GM21528 (cell line): ENCODE measurements around the gene GJA1.
"Not testable (repeated sequence)": the region's sequence is repeated elsewhere in the genome, so short reads cannot be mapped to it uniquely, and the experiment has no call there.

ENCODE experiments used
- ATAC-seq: cut with Tn5 transposase; IDR thresholded peaks from one replicate; pipeline ENCODE4 v1.9.1; 2021; ENCODE audit warnings: mild to moderate bottlenecking, moderate library complexity; ENCODE audit not compliant: unreplicated experiment, low FRiP score

Gene GJA1

DNA sequence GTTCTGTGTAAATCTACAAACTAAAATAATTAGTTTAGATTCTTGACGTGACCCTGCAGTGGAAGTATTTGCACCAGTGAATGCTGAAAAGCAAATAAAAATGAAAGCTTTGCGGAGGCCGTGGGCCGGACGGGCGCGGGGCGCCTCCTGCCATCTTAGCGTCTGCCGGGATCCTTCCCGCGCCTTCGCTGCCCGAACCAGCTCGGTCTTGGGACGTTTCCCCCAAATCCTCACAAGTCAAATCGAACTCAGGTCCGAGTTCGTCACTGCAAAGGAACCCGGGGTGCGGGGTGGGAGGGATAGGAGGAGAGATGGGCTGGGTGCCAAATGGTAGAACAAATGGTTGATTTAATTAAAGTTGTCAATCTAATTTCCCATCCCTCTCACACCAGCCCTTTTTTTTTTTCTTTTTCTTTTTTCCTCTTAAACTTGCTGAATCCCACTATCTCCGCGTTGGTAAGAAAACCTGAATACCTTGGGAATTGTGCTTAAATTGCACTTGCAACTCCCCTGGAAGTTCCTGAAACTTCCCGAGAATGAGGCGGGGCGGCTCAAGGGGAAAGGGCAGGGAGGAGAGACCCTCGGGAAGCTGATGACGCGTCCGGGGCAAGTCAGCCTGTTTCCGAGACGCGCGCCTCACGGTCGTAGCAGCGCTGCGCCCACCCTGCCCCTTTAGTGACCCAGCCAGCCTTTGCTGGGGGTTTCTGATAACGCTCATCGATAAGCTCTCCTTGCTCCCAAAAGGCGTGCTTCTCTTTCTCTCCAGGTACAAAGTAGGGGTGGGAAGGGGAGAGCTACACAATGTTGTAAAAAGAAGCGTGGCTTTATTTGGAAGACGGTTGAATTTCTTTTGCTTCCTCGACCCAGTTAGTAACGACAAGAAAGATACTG lies 1.8 kb downstream of the GJA1 start:
- no peak for ATAC-seq

DNA sequence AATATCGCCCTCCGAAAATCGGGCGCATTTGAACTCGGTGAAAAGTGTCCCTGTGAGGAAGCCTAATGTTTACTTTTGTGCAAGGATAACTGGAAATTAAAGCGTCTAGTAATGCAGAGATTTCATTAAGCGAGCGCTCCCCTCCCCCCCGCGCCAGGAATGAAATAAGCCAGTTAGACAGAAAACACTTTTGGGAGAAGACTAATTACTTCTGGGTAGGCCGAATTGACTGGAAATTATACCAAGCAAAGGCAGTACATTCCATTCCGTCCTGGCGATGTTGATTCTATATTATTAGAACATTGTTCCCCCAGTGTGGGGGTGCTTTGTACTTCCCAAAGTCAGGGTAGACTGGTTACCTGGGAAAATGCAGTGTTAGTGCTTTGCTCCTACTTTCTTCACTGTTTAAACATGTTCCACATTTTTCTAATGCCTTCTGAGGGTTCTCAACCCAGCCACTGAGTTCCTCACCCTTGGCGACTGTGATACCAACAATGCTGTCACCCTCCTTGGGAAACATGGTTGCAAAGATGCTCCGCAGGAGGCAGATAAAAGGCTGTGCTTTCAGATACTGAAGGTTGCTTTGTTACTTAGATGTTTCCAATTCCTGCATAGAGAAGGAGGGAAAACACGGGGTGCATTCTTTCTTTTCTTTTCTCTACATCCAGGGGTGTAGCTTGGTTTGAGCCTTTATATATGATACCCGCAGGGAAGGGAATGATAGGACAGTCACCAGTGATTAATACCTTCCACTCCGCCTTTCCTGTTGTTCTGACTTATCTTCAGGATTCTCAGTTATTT lies 2.6 kb downstream of the GJA1 start:
- no peak for ATAC-seq

DNA sequence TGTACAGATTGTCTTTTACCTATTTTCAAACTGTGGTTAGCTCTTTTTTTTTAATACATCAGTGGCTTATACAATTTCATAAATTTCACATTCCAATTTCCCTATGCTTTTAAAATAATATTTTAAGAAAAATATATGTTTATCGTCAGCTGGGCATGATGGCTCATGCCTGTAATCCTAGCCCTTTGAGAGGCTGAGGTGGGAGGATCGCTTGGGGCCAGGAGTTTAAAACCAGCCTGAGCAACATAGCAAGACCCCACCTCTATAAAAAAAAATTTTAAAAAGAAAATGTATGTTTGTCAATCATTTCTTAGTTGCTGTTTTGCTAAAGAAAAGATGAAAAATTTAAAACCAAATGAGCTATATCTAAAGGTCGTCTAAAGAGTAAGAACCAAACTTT lies 3.4 kb downstream of the GJA1 start:
- ATAC-seq = no peak

DNA sequence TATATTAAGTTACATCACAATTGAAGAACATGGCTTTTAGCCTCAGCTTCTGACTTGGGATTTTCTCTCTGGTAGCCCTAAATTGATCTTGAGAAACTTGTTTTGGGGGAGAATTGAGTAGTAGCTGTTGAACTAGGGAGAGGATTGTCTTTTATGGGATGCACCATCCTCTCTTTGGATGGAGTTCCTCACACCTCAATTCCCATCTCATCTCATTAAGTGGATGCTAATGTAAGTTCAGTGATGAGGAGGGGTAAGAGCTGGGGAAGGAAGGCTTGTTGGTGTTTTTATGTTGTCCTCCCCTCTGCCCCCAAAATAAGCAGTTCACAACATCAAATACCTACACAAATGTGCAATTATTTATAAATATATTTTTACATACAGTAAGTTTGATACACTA lies 4.0 kb downstream of the GJA1 start:
- no peak for ATAC-seq

DNA sequence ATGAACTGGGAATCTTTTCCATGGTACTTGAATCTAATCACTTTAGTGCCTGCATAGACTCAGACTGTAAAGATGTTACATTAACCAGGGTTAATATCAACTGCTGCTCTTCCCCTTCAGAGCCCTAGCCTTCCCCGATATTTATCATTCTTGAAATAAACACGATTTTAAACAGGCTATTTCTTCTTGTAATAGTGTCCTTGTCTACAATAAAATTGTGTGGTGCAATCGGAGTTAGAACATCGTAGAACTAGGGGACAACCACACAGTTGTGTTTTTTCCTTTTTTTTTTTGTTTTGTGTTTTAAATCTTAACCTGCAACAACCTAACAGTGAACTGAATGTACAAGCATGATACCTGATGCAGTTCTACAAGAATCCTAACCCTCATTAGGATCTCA lies 4.5 kb downstream of the GJA1 start:
- no peak for ATAC-seq

DNA sequence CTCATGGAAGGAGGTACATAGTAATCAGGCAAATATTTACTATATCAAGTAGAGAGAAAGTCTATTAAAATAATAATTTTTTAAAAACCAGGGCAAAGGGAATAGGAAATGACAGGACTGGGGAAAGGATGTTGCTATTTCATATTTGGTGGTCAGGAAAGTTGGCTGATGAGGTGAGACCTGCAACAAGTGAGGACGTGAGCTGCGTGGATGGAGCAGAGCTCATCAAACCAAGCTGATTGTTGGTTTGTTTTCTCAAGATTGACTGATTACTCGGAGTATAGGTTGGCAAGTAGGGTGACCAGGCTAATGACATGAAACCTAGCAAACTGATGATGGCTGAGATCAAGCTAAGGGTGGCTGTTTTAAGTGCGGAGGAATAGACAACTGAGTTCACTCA lies 6.0 kb downstream of the GJA1 start:
- no peak for ATAC-seq

DNA sequence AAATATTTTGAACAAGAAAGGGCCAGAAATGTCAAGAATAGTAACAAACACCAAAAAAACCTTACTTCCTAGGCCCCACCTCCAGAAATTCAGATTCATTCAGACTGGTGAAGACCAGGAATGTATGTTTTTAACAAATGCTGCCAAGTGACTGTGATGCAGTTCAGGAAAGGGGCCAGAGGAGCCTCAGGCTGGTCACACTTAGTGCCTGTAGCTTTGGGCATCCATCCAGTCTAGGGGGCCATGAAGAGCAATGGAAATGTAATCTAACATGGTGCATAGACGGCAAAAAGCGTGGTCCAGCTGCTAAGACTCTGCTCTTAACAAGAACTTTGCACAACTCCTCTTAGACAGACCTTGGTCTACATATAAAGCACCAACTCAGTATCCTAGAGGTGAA lies 7.1 kb downstream of the GJA1 start:
- no peak for ATAC-seq

DNA sequence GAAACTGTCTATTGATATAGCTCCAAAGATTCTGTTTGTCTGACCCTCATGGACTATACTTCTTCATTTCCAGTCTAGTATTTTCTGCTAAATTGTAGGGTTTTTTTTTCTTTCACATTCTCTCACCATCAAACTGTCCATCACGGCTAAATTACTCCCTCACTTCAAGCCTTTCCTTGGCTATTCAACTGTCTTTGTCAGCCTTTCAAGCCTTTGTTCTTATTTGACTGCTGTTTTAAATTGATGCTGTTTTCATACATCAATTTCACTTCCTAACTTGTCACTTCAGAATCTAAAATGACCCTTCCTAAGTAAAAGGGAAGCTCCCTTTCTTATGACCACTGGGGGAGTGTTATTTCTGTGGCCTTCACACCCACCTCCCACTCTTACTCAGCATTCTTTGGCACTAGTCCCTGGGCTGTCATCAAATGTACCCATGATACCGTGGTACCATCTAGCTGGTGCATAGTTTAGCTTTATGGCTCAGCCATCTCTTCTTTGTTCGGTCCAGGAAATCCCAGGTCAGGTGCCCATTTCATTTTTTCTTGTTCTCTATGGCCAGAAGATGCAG lies 8.6 kb downstream of the GJA1 start:
- ATAC-seq = no peak

DNA sequence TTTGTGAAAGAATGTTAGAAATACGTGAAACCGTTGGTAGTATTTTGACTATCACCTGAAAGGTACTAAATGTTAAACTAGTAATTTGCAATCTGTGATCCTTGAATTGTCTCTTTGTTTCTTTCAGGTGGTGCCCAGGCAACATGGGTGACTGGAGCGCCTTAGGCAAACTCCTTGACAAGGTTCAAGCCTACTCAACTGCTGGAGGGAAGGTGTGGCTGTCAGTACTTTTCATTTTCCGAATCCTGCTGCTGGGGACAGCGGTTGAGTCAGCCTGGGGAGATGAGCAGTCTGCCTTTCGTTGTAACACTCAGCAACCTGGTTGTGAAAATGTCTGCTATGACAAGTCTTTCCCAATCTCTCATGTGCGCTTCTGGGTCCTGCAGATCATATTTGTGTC lies 11.3 kb downstream of the GJA1 start:
- not testable (repeated sequence) for ATAC-seq

DNA sequence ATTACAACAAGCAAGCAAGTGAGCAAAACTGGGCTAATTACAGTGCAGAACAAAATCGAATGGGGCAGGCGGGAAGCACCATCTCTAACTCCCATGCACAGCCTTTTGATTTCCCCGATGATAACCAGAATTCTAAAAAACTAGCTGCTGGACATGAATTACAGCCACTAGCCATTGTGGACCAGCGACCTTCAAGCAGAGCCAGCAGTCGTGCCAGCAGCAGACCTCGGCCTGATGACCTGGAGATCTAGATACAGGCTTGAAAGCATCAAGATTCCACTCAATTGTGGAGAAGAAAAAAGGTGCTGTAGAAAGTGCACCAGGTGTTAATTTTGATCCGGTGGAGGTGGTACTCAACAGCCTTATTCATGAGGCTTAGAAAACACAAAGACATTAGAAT lies 12.3 kb downstream of the GJA1 start:
- not testable (repeated sequence) for ATAC-seq

DNA sequence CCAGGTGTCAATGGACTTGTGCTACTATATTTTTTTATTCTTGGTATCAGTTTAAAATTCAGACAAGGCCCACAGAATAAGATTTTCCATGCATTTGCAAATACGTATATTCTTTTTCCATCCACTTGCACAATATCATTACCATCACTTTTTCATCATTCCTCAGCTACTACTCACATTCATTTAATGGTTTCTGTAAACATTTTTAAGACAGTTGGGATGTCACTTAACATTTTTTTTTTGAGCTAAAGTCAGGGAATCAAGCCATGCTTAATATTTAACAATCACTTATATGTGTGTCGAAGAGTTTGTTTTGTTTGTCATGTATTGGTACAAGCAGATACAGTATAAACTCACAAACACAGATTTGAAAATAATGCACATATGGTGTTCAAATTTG lies 13.1 kb downstream of the GJA1 start:
- not testable (repeated sequence) for ATAC-seq

DNA sequence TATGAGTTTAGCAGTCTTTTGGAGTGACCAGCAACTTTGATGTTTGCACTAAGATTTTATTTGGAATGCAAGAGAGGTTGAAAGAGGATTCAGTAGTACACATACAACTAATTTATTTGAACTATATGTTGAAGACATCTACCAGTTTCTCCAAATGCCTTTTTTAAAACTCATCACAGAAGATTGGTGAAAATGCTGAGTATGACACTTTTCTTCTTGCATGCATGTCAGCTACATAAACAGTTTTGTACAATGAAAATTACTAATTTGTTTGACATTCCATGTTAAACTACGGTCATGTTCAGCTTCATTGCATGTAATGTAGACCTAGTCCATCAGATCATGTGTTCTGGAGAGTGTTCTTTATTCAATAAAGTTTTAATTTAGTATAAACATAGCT lies 13.9 kb downstream of the GJA1 start:
- ATAC-seq = no peak

DNA sequence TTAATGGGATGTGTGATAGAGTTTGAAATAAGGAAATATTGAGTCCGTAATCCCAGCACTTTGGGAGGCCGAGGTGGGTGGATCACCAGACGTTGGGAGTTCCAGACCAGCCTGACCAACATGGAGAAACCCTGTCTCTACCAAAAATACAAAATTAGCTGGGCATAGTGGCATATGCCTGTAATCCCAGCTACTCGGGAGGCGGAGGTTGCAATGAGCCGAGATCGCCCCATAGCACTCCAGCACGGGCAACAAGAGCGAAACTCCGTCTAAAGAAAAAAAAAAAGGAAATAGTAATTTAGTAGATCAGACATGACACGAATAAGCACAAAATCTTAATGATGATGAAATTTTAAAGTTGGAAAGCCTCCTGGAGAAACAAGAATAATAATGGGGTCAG lies 14.8 kb downstream of the GJA1 start:
- no peak for ATAC-seq

DNA sequence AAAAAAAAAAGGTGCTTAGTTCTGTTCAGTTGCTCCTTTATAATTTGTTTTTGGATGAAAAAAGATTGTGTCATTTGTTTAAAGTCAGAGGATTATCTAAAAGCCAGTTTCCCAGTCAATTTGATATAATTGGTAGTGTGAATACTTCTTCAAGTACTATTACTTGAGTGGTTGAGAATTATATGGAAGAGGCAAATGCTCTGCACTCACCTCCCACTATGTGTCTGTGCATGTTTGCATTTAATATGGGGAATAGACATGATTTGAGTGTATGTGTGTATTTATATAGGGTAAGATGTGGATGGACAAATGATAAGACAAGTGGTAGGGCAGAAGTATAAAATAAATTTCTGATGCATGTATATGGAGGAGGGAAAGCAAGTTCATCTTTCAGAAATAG lies 15.8 kb downstream of the GJA1 start:
- ATAC-seq = no peak

DNA sequence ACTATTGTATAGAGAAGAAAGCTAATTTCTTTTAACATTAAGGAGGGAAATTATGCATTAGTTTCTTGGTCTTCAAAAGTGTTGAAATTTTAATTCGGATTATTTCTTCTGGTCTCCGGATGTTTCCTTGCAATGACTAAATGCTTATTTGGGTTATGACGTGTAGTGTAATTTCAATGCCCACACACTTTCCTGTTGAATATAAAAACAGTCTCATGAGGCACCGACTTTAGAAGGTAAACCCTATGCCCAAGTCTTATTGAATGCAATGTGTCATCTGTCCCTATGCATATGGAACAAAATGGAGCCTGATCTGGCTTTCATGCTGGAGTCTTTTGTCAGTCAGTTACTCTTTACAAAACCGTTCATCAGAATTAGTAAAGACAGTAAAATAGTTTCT lies 17.7 kb downstream of the GJA1 start:
- ATAC-seq = no peak

DNA sequence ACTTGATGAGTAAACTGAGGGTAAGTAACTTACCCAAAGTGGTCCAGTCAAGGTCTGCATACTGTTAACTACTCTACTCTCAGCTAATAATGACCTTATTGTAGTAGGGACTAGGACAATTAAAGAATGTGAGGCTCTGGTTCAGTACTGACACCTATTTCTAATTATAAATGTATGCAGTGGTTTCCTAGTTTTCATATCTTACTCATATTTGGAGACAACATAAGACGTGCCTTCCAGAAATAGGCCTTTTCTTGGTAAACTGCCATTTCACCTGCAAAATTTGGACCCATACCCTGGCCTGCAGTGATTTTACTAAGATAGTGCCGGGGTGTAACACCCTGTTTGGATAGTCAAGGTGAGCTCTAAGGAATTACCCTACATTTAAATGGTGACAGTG lies 24.7 kb downstream of the GJA1 start:
- ATAC-seq = no peak

DNA sequence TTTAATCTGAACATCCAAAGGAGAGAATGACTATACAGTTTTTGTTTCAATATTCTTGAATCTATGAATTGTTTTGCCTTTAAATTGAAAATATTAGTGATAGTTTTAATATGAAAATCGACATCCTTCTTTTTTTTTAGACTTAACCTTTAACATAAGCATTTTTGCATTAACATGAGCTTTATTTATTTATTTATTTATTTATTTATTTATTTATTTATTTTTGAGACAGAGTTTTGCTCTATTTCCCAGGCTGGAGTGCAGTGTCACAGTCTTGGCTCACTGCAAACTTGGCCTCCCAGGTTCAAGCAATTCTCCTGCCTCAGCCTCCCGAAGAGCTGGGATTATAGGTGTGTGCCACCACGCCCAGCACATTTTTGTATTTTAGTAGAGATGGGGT lies 27.6 kb downstream of the GJA1 start:
- no peak for ATAC-seq

DNA sequence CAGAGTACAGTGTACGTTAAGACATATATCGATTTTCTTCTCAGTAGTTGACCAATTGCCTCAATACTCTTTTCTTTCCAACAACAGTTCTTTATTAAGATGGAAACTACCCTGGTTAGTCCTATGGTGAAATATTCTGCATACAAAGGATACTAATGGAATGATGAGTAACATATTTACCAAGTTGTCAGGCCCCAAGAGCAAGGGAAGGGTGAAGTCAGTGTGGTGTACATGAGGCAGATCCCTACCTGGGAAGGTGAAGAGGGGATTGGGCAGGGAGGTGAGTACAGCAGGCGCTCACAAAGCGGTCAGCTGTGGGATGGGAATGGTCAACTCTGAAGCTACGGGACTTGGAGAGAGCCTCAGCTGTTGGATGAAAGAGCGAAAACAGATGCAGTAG lies 29.7 kb downstream of the GJA1 start:
- no peak for ATAC-seq

DNA sequence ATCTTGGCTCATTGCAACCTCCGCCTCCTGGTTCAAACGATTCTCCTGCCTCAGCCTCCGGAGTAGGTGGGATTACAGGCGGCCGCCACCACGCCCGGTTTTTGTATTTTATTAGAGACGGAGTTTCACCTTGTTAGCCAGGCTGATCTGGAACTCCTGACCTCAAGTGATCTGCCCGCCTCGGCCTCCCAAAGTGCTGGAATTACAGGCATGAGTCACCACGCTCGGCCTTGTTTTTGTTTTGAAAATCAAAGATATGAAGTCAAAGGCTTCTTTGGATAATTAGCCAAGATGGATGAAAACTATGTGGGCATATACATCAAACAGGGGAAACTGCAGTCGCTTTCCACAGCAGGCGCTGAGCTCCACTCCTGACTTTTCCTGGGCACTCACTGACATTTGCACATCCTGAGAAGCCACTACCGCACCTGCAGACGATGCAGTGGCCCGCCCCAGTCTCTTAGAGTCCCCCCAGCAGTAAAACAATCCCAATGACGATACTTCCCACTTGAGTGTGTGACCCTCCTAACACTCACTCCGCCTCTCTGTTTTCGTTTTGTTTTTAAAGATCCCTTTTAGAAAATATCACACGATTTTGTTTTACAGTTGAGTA lies 44.1 kb downstream of the GJA1 start:
- ATAC-seq = no peak

DNA sequence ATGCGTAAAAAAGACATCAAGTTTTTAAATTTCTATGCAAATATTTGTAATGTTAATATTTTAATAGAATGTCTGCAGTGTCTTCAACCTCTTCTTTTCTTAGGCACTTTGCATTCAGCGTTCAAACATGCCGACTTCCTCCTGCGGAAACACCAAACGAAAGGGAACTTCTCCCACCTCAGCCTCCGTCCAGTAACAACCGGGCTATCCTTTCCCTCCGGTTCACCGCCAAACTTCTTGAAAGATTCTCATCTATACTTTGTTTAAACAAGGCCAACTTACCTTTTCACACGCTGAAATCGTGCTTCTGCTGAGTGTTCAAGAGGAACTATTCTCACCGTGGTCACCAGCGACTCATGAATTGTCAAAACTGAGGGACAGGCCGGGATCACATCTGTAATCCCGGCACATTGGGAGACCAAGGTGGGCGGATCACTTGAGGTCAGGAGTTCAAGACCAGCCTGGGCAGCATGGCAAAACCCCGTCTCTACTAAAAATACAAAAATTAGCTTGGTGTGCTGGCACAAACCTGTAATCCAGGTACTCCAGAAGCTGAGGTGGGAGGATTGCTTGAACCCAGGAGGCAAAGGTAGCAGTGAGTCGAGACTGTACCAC lies 44.8 kb downstream of the GJA1 start:
- ATAC-seq = no peak
